ENCODE measurements around the gene SLC17A7. TPM values are rescaled to one million over a fixed set of nuclear protein-coding genes. Genes with fewer than 3 reads are reported as not detected.

Gene SLC17A7
- total and polyA plus RNA-seq, 12 donors, result 0.17 to 2.3 (median 0.92) TPM

DNA sequence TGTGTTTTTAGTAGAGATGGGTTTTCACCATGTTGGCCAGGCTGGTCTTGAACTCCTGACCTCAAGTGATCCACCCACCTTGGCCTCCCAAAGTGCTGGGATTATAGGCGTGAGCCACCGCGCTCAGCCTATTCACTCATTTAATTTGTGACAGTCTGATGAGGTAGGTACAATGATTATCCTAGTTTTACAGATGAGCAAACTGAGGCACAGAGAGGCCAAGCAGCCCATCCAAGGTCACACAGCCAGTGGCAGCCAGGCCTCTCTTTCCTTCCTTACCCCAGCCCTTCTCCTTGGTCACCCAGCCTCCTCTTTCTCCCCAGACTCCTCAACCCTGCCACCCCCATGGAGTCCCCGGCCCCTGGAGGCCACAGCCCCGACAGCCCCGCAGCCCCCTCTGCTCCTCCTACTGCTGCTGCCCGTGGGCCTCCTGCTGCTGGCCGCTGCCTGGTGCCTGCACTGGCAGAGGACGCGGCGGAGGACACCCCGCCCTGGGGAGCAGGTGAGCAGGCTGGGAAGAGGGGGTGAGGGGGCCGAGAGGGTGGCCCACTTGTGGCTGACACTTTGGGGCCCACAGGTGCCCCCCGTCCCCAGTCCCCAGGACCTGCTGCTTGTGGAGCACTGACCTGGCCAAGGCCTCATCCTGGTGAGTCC, 38.8 kb upstream of the SLC17A7 start:
- 91 to 94% methylated on average over 14 of the region's 14 CpGs for WGBS, 2 donors
- no peak for DNase-seq

DNA sequence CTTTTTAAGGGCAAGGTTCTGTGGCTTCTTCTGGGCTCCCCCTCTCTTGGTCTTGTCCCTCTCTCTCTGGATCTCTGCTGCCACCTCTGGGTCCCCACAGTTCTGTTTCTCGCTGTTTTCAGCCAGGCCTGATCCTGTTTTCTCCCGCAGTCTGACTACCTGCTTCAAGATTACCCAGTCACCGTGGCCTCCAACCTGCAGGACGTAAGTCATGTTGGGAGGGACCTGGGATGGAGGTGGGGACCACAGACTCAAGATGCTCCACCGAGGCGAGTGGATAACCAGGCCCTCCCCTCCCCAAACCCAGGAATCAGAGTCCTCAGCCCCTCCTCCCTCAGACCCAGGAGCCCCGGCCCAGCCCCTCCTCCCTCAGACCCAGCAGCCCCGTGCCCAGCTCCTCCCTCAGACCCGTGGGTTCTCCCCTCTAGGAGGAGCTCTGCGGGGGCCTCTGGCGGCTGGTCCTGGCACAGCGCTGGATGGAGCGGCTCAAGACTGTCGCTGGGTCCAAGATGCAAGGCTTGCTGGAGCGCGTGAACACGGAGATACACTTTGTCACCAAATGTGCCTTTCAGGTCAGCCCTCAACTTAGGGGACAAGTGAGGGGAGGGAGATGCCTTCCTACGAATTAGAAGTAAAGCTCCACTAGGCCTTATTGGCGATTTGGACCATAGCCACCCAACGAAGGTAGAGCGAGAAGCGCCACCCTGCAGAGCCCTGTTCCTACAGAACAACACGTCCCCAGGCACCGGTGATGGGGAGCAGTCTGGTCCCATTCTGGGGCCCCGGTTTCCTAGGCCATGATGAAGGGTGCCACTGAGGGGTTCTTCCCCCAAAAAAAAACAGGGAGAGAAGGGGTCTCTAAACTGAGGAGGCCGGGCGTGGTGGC, 34.9 kb upstream of the SLC17A7 start:
- peak overlapping the region in 1 of 10 donors; percentile 92 for H3K27ac ChIP-seq
- TF ChIP-seq, protein P1, sequence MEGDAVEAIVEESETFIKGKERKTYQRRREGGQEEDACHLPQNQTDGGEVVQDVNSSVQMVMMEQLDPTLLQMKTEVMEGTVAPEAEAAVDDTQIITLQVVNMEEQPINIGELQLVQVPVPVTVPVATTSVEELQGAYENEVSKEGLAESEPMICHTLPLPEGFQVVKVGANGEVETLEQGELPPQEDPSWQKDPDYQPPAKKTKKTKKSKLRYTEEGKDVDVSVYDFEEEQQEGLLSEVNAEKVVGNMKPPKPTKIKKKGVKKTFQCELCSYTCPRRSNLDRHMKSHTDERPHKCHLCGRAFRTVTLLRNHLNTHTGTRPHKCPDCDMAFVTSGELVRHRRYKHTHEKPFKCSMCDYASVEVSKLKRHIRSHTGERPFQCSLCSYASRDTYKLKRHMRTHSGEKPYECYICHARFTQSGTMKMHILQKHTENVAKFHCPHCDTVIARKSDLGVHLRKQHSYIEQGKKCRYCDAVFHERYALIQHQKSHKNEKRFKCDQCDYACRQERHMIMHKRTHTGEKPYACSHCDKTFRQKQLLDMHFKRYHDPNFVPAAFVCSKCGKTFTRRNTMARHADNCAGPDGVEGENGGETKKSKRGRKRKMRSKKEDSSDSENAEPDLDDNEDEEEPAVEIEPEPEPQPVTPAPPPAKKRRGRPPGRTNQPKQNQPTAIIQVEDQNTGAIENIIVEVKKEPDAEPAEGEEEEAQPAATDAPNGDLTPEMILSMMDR (IDR thresholded peaks at IDR 0.05), result peak in 8 of 9 donors; percentile 5 to 46 (median 27)
- peak in 1 of 2 donors; percentile 52 for DNase-seq
- no peaks in the 10 kb centered on the region for H3K9me3 ChIP-seq
- peak overlapping the region in 1 of 10 donors; percentile 70 for H3K4me3 ChIP-seq
- peak in 1 of 8 donors; percentile 25 for ATAC-seq
- intact Hi-C loops (cut with DNase I), result loop anchor here in 1 of 10 donors (2.0 kb wide), 1 partner anchor 67 kb away; no protein-coding TSS in a partner anchor
- no peaks in the 10 kb centered on the region for H3K27me3 ChIP-seq
- H3K36me3 ChIP-seq, result peaks cover 0 to 14% (median 0%) of the 10 kb centered on the region in 9 donors
- 51 to 53% methylated on average over 27 of the region's 27 CpGs for WGBS, 2 donors
- H3K4me1 ChIP-seq, result peaks cover 0 to 29% (median 13%) of the 10 kb centered on the region in 9 donors

More for the DNA sequence above, 38.8 kb upstream of the SLC17A7 start:
- Histone ChIP-seq H3K27me3 (no peaks in the 10 kb centered on the region), H3K27ac (no peak overlapping the region), H3K4me3 (no peak overlapping the region), H3K36me3 (peaks cover 0 to 46% (median 0%) of the 10 kb centered on the region in 9 donors), H3K9me3 (no peaks in the 10 kb centered on the region), H3K4me1 (peaks cover 0 to 10% (median 0%) of the 10 kb centered on the region in 9 donors)
- TF ChIP-seq, protein P1 (IDR thresholded peaks at IDR 0.05), result no peak
- intact Hi-C loops (cut with DNase I), result no loop called here
- ATAC-seq, result peak in 1 of 8 donors; percentile 9

DNA sequence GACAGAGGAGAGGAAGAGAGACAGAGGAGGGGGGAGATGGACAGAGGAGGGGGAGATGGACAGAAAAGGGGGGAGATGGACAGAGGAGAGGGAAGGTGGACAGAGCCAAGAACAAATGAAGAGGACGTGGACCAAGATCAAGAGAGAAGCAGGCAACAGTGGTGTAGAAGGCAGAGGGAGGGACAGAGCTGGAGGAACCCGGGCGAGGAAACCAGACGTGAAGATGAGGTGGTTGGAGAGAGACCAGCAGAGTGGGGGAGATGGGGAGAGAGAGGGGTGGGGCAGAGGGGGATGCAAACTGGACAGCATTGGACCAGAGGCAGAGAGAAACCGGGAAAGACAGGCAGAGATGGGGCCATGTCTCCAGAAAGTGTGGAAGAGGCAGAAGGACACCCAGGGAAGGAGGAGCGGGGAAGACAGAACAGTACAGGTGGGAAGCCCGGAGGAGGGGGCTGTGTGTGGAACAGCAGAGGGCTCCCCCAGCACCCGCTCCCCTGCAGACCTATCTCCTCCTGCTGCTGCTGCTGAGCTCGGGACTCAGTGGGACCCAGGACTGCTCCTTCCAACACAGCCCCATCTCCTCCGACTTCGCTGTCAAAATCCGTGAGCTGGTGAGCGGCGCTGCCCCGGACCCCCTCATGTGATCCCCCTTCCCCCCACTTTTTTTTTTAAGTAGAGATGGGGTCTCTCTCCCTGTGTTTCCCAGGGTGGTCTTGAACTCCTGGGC, 34.0 kb upstream of the SLC17A7 start:
- peak overlapping the region in 3 of 10 donors; percentile 11 to 70 (median 67) for H3K4me3 ChIP-seq
- WGBS, 2 donors, result 63 to 74% methylated on average over 15 of the region's 15 CpGs
- H3K36me3 ChIP-seq, result peaks cover 0 to 14% (median 0%) of the 10 kb centered on the region in 9 donors
- no peaks in the 10 kb centered on the region for H3K27me3 ChIP-seq
- TF ChIP-seq, protein P1 (IDR thresholded peaks at IDR 0.05), result no peak
- no peak for DNase-seq
- peaks cover 0 to 29% (median 13%) of the 10 kb centered on the region in 9 donors for H3K4me1 ChIP-seq
- no peaks in the 10 kb centered on the region for H3K9me3 ChIP-seq
- intact Hi-C loops (cut with DNase I), result loop anchor here in 1 of 10 donors (2.0 kb wide), 1 partner anchor 67 kb away; no protein-coding TSS in a partner anchor
- peak overlapping the region in 5 of 10 donors; percentile 44 to 93 (median 92) for H3K27ac ChIP-seq
- ATAC-seq, result no peak
